K562 (cell line): Measurements from ENCODE around the gene DHRS13. TPM values are rescaled to one million over a fixed set of nuclear protein-coding genes. Genes with fewer than 3 reads are reported as not detected.

Experiments
- ARNT ChIP-seq, 2 experiments: fragments of 450-650 bp; IDR thresholded peaks; 2 replicates each; pipeline ENCODE4 v1.6.1; 2016; ENCODE audit warnings: mild to moderate bottlenecking in 1 of 2
- BHLHE40 ChIP-seq: IDR thresholded peaks from 2 replicates; pipeline ENCODE4 v1.6.1; 2011; ENCODE audit warnings: low read length, improper control_type of control experiment
- CBFA2T2 ChIP-seq: fragments of 450-650 bp; conservative IDR thresholded peaks from 2 replicates; pipeline ENCODE4 v1.6.1; 2017; ENCODE audit warnings: mild to moderate bottlenecking
- CLOCK ChIP-seq: fragments of 250-450 bp; sonication (Bioruptor Pico); IDR thresholded peaks from 2 replicates; pipeline ENCODE4 v1.4.0; 2020; ENCODE audit warnings: mild to moderate bottlenecking, moderate library complexity, borderline replicate concordance
- ERF ChIP-seq: fragments of 450-650 bp; formaldehyde crosslinking; IDR thresholded peaks from 2 replicates; pipeline ENCODE4 v1.4.0; 2020; ENCODE audit warnings: mild to moderate bottlenecking, mixed read lengths
- MBD2 ChIP-seq: sonication (generic); IDR thresholded peaks from 2 replicates; pipeline ENCODE4 v1.6.1; 2016; ENCODE audit warnings: low read depth, borderline replicate concordance
- MIER1 ChIP-seq: fragments of 450-650 bp; IDR thresholded peaks from 2 replicates; pipeline ENCODE4 v1.6.1; 2016; ENCODE audit warnings: antibody characterized with exemption, mild to moderate bottlenecking, low read depth
- MYBL2 ChIP-seq, 2 experiments: fragments of 450-650 bp in 1 of 2; sonication (generic) in 1 of 2; formaldehyde crosslinking in 1 of 2; IDR thresholded peaks; 2 replicates each; pipeline versions ENCODE4 v1.6.1 to v1.8.1; 2017 to 2022; ENCODE audit warnings: borderline replicate concordance in 1 of 2, inconsistent platforms in 1 of 2, low read depth in 1 of 2, mild to moderate bottlenecking in 1 of 2, missing genetic modification reagents in 1 of 2, moderate library complexity in 1 of 2
- PCBP2 ChIP-seq: fragments of 200-400 bp; formaldehyde crosslinking; IDR thresholded peaks from 2 replicates; pipeline ENCODE4 v1.6.1; 2018; ENCODE audit warnings: low read length, low read depth, mild to moderate bottlenecking, moderate library complexity; ENCODE audit not compliant: poor library complexity, severe bottlenecking
- PML ChIP-seq: IDR thresholded peaks from 2 replicates; pipeline ENCODE4 v1.6.1; 2012; ENCODE audit warnings: low read length, inconsistent platforms
- STAT5A ChIP-seq: IDR thresholded peaks from 2 replicates; pipeline ENCODE4 v1.6.1; 2012; ENCODE audit warnings: low read length, inconsistent platforms, borderline replicate concordance
- TCF15 ChIP-seq: fragments of 250-450 bp; sonication (Bioruptor Pico); IDR thresholded peaks from 2 replicates; pipeline ENCODE4 v1.8.0; 2022; ENCODE audit warnings: moderate library complexity, mild to moderate bottlenecking, inconsistent platforms
- ZFP36 ChIP-seq: fragments of 150-350 bp; IDR thresholded peaks from 2 replicates; pipeline ENCODE4 v1.6.1; 2018; ENCODE audit warnings: low read length, low read depth; ENCODE audit not compliant: partially characterized antibody
- ZNF253 ChIP-seq: fragments of 250-450 bp; sonication (Bioruptor Pico); conservative IDR thresholded peaks from 2 replicates; pipeline ENCODE4 v1.6.1; 2021; ENCODE audit warnings: mild to moderate bottlenecking
- ZNF583 ChIP-seq: fragments of 250-450 bp; sonication (Bioruptor Pico); IDR thresholded peaks from 2 replicates; pipeline ENCODE4 v1.4.0; 2020
- polyA plus RNA-seq, 8 experiments: library from polyadenylated mRNA; depleted of rRNA in 4 of 8; stranded (reverse) in 5 of 8; unstranded in 3 of 8; fragments of >200 nt; fragmentation: Nextera tagmentation in 2 of 8; fragmentation: Illumina TruSeq in 1 of 8; extraction: Ambion mirVana in 2 of 8; extraction: Trizol in 1 of 8; gene quantifications; 2 replicates each; pipeline versions ENCODE4 v1.2.1 to v1.2.3, GENCODE V29; 2011 to 2014; ENCODE audit warnings: inconsistent platforms in 1 of 8, missing spikeins in 1 of 8
- total RNA-seq, 7 experiments: library from RNA; depleted of rRNA in 6 of 7; stranded (reverse); fragments of >200 nt in 6 of 7; fragmentation: Illumina TruSeq in 2 of 7; extraction: Trizol in 2 of 7; gene quantifications; 2 replicates each; pipeline versions ENCODE4 v1.2.1 to v1.2.3, GENCODE V29; 2011 to 2021; ENCODE audit warnings: low replicate concordance in 1 of 7

The DHRS13 gene
- total and polyA plus RNA-seq, 9 of the 15 experiments (the other 6 are each of a cell fraction or from before 2014, with no cell fraction given): 0.32 to 52.3 (median 34.3) TPM; not detected in 1

- TF ChIP-seq ERF (CRISPR knock-in tag) (peak; percentile 91), MBD2 (no peak; the same call in 1 of the 2 replicates), MYBL2 (IDR thresholded peaks at IDR 0.05; ENCODE audit: low read depth) (no peak), MYBL2 (CRISPR knock-in tag; IDR thresholded peaks at IDR 0.05; ENCODE audit: borderline replicate concordance) (no peak), MIER1 (no peak), ZNF253 (CRISPR knock-in tag) (no peak), PML (no peak; the same call in 1 of the 2 replicates), ZNF583 (CRISPR knock-in tag) (peak; percentile 77; the same call in 1 of the 2 replicates), PCBP2 (no peak), ZFP36 (no peak), BHLHE40 (peak; percentile 66), CBFA2T2 (no peak), TCF15 (no peak), CLOCK (no peak), ARNT (IDR thresholded peaks at IDR 0.05) (no peak), STAT5A (no peak)
Measured at GRCh38 chr17:28896884-28897768, 5.8 kb downstream of the DHRS13 start, which contains the start of gene FLOT2 (continued).
